CMK (cell line): Measurements from ENCODE around the gene MED13L.

ENCODE experiments used
- DNase-seq: peaks from one replicate; pipeline ENCODE4 v3.0.0-alpha.2; 2010; ENCODE audit warnings: low read depth

MED13L gene

GRCh38 chr12:116277467-116278278 is at the start of gene MED13L:
Gene MED13L, minus strand, starts transcription at chr12:116277693. Its CDS starts 562 bp downstream, at chr12:116277131.
- DNase-seq = peak; percentile 68

GRCh38 chr12:116325336-116325664 is 47.8 kb upstream of the MED13L start:
- no peak for DNase-seq

- DNase-seq = no peak
These were observed 47.3 kb upstream of the MED13L start for GRCh38 chr12:116324654-116325335.

GRCh38 chr12:116323406-116324386 is 46.2 kb upstream of the MED13L start:
- no peak for DNase-seq

- DNase-seq = no peak
These were observed 44.4 kb upstream of the MED13L start for GRCh38 chr12:116321913-116322312.

- no peak for DNase-seq
These were observed 43.3 kb upstream of the MED13L start for GRCh38 chr12:116320791-116321217.

- no peak for DNase-seq
These were observed 42.6 kb upstream of the MED13L start for GRCh38 chr12:116319898-116320621.

GRCh38 chr12:116319233-116319897 is 41.9 kb upstream of the MED13L start:
- no peak for DNase-seq

- no peak for DNase-seq
These were observed 41.2 kb upstream of the MED13L start for GRCh38 chr12:116318576-116319232.

- DNase-seq = no peak
These were observed 40.6 kb upstream of the MED13L start for GRCh38 chr12:116317986-116318575.

- no peak for DNase-seq
These were observed 39.6 kb upstream of the MED13L start for GRCh38 chr12:116317139-116317538.

GRCh38 chr12:116314477-116314876 is 37.0 kb upstream of the MED13L start:
- no peak for DNase-seq

- no peak for DNase-seq
These were observed 35.9 kb upstream of the MED13L start for GRCh38 chr12:116313194-116313927.

- no peak for DNase-seq
These were observed 32.6 kb upstream of the MED13L start for GRCh38 chr12:116310082-116310481.

GRCh38 chr12:116309343-116309742 is 31.9 kb upstream of the MED13L start:
- no peak for DNase-seq

GRCh38 chr12:116308647-116309046 is 31.2 kb upstream of the MED13L start:
- DNase-seq = no peak

GRCh38 chr12:116306968-116307367 is 29.5 kb upstream of the MED13L start:
- no peak for DNase-seq

- no peak for DNase-seq
These were observed 29.0 kb upstream of the MED13L start for GRCh38 chr12:116306506-116306905.

GRCh38 chr12:116304621-116305020 is 27.1 kb upstream of the MED13L start:
- DNase-seq = no peak
